ENCODE measurements around the gene NNMT. TPM values are rescaled to one million over a fixed set of nuclear protein-coding genes. Genes with fewer than 3 reads are reported as not detected.

NNMT gene
- total RNA-seq, 4 donors from 2014 or later: 371 to 1,487 (median 726) TPM

GRCh38 chr11:114279792-114280546 lies 16.2 kb upstream of the NNMT start:
- no peak for TF ChIP-seq CTCF (IDR thresholded peaks at IDR 0.05; ENCODE audit: low read depth)

DNA sequence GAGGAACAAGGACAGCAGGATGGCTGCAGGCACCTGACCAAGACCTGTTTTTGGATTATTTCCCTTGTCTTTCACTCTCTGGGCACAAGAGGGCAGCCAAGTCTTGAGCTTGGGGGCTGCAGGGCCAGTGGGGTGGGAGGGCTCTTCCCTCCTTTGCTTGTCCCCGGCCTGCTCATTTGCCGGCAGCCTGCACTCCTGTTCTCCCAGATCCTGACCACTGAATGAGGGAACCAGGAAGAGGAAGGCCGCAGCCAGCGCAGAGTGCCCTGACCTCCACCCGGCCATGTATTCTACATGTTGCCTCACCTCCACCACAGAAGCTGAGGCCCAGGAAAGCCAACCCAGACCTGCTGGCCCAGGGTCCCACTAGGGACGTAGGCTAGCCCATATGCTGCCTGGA lies 15.5 kb upstream of the NNMT start:
- no peak for TF ChIP-seq CTCF (IDR thresholded peaks at IDR 0.05; ENCODE audit: low read depth)

GRCh38 chr11:114281388-114281956 lies 14.7 kb upstream of the NNMT start:
- no peak for TF ChIP-seq CTCF (IDR thresholded peaks at IDR 0.05; ENCODE audit: low read depth)

DNA sequence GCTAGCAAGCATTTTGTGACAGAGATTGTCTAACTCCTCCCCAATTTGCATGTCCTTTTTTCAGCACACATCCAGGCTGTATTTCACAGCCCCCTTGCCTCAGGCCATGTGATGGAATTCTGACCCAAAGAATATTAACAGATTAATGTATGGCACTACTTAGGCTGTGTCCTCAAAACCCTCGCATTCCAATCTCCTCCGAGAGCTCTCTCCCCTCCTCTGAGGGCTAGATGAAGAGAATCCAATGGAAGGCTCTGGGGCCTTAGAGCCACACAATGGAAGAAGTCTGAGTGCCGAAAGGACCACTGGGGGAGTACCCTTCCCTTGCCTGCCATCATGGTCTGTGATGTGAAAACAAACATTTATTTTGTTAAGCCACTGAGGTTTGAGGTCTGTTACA lies 13.7 kb upstream of the NNMT start:
- no peak for TF ChIP-seq CTCF (IDR thresholded peaks at IDR 0.05; ENCODE audit: low read depth)

GRCh38 chr11:114283422-114283821 lies 12.8 kb upstream of the NNMT start:
- TF ChIP-seq CTCF (IDR thresholded peaks at IDR 0.05; ENCODE audit: low read depth): no peak

DNA sequence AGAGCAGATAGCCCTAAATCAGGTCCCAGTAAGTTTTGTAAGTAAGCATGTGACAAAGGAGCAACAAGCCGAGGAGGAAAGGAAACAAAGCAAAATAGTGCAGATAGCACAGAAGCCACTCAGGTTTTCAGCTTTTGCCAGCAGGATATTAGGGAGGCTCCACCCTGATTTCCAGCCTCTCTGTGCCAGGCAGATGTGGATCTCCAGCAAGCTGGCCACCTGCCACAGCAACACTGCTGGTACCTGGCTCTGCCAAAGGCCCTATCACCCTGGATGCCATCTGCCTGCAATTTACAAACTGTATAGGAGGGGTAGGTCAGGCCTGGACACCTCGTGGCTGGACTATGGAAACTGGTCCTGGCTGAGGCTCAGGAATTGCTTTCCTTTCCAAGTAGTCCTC lies 12.2 kb upstream of the NNMT start:
- TF ChIP-seq CTCF (IDR thresholded peaks at IDR 0.05; ENCODE audit: low read depth): no peak

DNA sequence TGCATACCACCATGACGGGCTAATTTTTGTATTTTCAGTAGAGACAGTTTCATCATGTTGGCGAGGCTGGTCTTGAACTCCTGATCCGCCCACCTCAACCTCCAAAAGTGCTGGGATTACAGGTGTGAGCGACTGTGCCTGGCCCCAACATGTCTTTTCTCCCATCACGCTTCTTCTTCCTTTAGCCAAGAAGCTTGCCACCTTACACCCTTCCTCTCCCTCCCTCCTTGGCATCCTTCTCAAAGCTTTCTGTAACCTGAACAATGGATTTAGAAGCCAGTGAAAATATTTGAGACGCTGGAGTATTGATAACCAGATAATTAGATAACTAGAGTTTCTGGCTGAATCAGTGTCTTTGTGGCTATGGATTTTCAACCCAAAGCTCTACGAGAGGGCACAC lies 11.3 kb upstream of the NNMT start:
- TF ChIP-seq CTCF (IDR thresholded peaks at IDR 0.05; ENCODE audit: low read depth): no peak
